IPS-18c (cell line): ENCODE measurements around the gene COG7.
"Not testable (repeated sequence)": the region's sequence is repeated elsewhere in the genome, so short reads cannot be mapped to it uniquely, and the experiment has no call there.

Source experiments
- H3K4me3 ChIP-seq: 2 replicates; pipeline ENCODE4 v1.7.0; 2013; ENCODE audit warnings: low read depth, mild to moderate bottlenecking, low read length, moderate library complexity; ENCODE audit not compliant: insufficient read depth
- H3K9me3 ChIP-seq: one replicate; pipeline ENCODE4 v1.6.1; 2013; ENCODE audit warnings: mild to moderate bottlenecking, low read length, moderate library complexity; ENCODE audit not compliant: control insufficient read depth, insufficient read depth

Gene COG7

DNA sequence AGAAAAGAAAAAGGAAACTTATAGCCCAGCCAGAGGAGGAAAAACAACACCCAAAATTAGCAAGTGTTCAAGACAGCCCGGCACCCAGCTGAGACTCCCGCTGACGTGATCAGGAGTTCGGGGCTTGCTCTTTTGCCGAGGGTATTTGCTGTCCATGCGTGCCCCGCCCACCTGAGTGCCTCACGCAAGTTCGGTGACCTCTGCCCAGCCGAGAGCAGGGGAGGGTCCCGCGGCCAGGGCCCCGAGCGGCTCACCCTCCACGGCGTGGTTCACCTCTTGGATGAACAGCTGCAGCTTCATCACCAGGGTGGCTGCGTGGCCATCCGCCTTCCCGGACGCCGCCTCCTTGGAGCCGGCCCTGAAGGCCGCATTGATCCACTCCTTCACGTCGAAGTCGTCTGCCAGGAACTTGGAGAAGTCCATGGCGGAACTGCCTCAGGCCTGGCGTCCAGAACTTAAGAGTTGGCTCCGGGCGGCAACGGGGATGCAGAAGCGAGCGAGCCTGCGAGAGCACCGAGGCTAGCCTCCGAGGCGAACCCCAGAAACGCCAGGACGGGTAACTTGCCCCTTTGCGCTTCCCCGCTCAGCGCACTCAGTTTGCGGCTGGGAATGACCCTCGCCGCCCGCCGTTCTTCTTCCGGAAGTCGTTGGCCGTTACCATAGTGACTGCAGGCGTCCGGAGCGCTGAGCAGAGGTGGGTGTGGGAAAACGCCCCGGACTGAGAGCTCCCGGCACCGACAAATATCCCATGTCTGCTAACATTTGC is at the start of gene COG7:
COG7 (minus strand) TSS at position 618 of the 766 bp plus-strand sequence; CDS start at position 423, 195 bp downstream.
- Histone ChIP-seq H3K4me3 (peak within 1 kb of the TSS; percentile 100), H3K9me3 (no peaks in the 10 kb centered on the region)

DNA sequence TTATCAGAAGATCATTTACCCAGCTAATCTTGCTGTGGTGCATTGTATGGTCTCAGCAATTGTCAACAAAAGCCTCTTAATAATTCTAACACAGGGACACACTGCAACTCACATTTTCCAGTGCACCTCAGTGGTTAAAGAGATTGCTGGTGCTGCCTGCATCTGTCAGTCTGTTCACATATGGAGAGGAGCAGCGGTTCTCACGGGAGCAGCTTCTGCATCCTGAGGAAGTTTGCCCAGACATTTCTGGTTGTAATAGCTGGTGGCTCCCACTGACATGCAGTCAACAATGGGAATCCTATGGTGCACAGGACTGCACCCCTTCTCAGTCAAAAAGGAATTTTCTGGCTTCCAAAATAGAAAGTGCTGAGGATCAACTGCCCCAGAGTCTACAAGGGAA is 49.5 kb upstream of the COG7 start:
- no peak overlapping the region for H3K4me3 ChIP-seq
- no peaks in the 10 kb centered on the region for H3K9me3 ChIP-seq

DNA sequence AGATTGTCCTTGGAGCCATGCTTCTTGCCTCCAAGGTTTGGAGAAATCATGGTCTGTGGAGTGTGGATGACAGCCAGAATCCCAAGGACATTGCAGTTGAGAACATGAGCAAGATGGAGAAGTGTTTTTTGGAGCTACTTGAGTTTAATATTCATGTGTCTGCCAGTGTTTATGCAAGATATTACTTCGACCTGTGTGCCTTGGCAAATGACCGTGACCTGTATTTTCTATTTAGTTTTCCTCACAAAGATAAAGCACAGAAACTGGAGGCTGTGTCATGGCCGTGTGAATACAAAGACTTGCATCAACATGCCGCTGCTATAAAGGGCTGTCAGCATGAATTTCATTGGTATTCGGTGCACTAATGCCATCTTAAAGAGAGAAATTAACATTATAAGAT is 48.3 kb upstream of the COG7 start:
- H3K4me3 ChIP-seq: no peak overlapping the region
- no peaks in the 10 kb centered on the region for H3K9me3 ChIP-seq

- Histone ChIP-seq H3K9me3 (no peaks in the 10 kb centered on the region), H3K4me3 (no peak overlapping the region)
Observed at GRCh38 chr16:23500862-23501225, 47.9 kb upstream of the COG7 start.

DNA sequence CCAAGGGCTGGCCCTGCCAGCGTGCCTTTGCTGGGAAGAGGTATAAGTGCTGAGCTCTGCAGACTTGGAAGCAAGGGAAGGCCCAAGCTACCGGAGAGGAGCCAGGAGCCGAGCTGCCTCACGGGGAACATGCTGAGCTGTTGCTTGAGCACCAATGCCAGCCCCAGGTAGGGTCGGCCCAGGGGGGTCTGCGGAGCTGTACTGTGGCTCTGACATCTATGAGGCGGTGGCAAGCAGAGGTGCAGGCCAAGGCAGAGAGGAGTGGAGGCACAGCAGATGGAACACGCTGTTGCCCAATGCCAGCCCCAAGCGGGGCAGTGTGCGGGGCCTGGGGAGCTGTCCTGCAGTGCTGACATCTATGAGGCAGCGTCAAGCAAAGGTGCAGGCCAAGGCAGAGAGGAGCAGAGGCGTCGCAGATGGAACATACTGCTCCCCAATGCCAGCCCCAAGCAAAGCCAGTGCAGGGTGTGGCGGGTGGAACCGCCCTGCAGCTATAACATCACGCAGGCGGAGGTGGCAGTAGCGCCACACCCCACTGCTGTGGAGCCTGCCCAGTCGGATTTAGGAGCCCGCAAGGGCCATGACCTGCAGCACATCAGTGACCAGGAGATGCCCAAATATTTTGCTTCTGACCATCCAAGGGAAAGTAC is 47.3 kb upstream of the COG7 start:
- H3K4me3 ChIP-seq: no peak overlapping the region

GRCh38 chr16:23499801-23500200 is 46.8 kb upstream of the COG7 start:
- no peaks in the 10 kb centered on the region for H3K9me3 ChIP-seq
- H3K4me3 ChIP-seq: no peak overlapping the region

More for the DNA sequence above, 47.3 kb upstream of the COG7 start:
- no peaks in the 10 kb centered on the region for H3K9me3 ChIP-seq

- H3K4me3 ChIP-seq: no peak overlapping the region
- H3K9me3 ChIP-seq: no peaks in the 10 kb centered on the region
Observed at GRCh38 chr16:23498863-23499262, 45.9 kb upstream of the COG7 start.

DNA sequence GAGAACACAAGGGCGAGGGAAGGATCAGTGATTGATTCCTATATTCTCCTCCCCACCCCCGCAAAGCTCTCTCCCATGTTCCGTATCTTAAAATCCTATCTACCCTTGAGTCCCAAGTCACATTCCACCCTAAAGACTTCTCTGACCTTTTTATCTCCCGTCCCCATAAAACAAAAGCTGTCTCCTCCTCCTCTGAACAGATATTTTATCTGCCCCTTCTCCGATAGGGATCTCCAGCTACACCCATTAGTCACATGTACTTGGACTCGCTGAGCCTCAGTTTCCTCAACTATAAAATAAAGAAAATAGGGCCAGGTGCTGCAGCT is 44.5 kb upstream of the COG7 start:
- Histone ChIP-seq H3K9me3 (no peaks in the 10 kb centered on the region), H3K4me3 (no peak overlapping the region)

DNA sequence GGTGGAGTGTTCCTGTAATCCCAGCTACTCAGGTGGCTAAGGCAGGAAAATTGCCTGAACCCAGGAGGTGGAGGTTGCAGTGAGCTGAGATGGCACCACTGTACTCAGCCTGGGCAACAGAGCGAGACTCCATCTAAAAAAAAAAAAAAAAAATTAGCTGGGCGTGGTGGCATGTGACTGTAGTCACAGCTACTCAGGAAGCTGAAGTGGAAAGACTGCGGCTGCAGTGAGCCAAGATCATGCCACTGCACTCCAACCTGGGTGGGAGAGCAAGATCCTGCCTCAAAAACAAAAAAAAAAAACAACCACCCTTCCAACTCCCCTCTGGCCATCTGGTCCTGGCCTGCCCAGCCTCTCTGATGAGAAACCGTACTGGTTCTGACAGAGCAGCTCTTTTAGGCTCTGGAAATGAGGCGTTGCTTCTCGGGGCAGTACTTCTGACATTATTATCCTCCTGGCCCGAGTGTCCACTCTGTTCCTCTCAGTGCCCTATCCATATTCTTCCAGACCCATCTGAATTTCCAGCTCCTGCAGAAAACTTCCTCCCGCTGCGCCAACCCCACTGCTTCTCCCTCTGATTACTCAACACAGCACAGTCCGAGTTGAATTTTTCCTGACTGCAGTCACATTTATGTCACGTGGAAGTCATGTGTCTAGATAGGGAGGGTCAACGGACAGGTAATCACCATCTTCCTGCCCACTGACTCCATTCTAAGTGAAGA is 44.0 kb upstream of the COG7 start:
- no peak overlapping the region for H3K4me3 ChIP-seq

GRCh38 chr16:23495671-23496070 is 42.7 kb upstream of the COG7 start:
- Histone ChIP-seq H3K9me3 (no peaks in the 10 kb centered on the region), H3K4me3 (no peak overlapping the region)

More for the DNA sequence above, 44.0 kb upstream of the COG7 start:
- no peaks in the 10 kb centered on the region for H3K9me3 ChIP-seq

GRCh38 chr16:23494188-23494587 is 41.2 kb upstream of the COG7 start:
- no peaks in the 10 kb centered on the region for H3K9me3 ChIP-seq
- H3K4me3 ChIP-seq: no peak overlapping the region

DNA sequence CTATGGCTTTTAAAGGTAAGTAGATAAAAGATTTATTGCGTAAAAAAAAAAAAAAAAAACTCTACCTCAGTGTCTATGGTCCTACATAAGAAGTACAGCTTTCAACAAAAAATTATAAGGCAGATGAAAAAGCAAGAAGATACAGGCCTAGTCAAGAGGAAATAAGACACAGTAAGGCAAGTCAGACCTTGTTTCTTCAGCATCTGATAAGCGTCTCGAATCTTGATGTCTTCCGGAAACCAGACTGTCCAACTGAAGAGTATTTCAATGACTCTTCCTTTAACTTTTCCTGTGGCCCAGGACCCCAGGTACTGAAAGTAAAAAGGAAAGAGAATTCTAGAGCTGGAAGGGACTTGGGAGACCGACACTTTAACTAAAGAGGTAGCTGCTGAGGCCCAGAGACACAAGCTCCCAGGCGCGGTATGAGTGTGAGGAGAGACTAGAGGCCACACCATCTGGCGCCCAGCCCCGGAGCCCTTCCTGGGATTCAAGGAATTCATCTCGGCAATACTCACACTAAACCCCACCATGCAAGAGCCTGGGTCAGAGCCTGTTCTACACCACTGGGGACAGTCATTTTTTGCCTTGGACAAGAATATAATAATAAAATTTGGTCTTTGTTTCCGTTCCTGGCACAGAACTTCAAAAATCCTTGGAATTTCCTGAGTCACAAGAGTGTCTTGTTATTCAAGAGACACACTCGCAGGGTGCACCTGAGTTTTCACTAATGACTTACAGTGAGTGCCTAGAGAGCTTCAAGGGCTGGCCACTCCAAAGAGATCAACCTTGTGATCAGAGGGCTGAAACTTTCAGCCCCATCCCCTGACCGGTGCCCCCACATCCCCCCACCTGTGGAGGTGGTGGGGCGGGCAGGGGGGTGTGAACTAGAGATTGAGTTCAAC is 38.8 kb upstream of the COG7 start:
- H3K4me3 ChIP-seq: no peak overlapping the region
- H3K9me3 ChIP-seq: no peaks in the 10 kb centered on the region

DNA sequence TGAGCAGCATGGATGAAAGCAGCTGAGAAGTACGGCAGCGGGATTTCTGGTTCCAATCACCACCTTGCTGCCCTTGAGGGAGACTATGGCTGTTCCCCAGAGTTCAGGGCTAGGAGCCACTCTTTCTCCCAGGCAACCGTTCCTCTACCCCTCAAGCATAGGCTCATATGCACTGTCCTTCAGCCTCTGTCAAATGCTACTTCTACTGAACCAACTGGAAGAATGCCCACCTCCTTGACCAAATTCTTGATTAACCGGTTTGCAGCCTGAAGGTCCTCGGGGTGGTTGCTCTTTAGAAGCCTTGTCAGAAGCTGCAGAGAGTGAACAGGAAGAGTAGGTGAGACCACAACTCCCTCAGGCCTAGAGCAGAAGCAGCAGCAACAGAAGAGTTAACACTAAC is 33.5 kb upstream of the COG7 start:
- no peaks in the 10 kb centered on the region for H3K9me3 ChIP-seq
- H3K4me3 ChIP-seq: no peak overlapping the region

DNA sequence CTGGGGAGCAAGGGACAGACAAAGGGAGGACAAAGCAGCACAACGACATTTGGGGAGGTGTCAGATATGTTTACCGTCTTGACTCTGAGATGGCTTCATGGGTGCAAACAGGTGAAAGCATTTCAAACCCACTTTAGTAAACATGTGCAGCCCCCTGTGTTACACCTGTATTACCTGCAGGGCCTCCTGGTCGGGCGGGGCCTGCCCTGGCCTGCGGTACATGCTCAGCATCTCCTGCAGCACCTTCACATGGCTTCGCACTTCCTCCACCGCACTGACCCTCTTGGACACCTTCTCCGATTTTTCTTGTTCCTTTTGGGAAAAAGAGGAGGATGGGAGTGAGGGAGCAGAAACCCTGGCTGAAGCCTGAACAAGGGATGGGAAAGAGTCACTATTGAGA is 32.9 kb upstream of the COG7 start:
- H3K4me3 ChIP-seq: no peak overlapping the region
- H3K9me3 ChIP-seq: no peaks in the 10 kb centered on the region

DNA sequence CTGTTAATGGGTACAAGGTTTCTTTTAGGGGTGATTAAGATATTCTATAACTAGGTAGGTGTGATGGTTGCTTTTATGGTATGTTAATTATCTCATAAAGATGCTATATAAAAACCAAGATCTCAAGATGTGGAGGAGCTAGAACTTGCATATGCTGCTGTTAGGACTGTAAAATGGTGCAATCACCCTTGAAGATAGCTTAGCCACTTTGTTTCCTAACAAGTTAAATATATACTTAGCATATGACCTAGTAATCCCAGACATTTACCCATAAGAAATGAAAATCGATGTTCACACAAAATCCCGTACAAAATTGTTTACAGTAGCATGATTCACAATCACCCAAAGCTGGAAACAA is 32.2 kb upstream of the COG7 start:
- Histone ChIP-seq H3K4me3 (no peak overlapping the region), H3K9me3 (no peaks in the 10 kb centered on the region)

- H3K9me3 ChIP-seq: no peaks in the 10 kb centered on the region
Observed at GRCh38 chr16:23484510-23485256, 31.7 kb upstream of the COG7 start.

DNA sequence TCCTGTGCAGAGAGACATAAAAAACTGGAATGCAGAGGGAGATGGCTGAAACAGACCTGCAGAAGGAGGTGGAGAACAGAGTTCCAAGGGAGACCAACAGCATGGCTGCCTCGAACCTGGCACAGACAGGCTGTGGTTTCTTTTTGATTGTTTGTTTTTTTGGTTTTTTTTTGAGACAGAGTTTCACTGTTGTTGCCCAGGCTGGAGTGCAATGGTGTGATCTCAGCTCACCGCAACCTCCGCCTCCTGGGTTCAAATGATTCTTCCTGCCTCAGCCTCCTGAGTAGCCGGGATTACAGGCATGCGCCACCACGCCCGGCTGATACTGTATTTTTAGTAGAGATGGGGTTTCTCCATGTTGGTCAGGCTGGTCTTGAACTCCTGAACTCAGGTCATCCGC is 30.5 kb upstream of the COG7 start:
- not testable (repeated sequence) for H3K9me3 ChIP-seq, H3K4me3 ChIP-seq

More at GRCh38 chr16:23484510-23485256, 31.7 kb upstream of the COG7 start:
- no peak overlapping the region for H3K4me3 ChIP-seq
